Lower lobe of right lung (tissue), 2 donors: Measurements from ENCODE around the gene KDM4B. TPM values are rescaled to one million over a fixed set of nuclear protein-coding genes. Genes with fewer than 3 reads are reported as not detected.

Source experiments
- ATAC-seq, 2 donors: fragments of 200-7000 bp; cut with Tn5 transposase; one replicate each; pipeline ENCODE4 v1.9.1; 2020 to 2022; ENCODE audit warnings: mild to moderate bottlenecking in 2 of 2, moderate library complexity in 2 of 2
- DNase-seq: peaks from one replicate; pipeline ENCODE4 v3.0.0-alpha.2; 2020
- H3K27ac ChIP-seq: fragments of 200-600 bp; one replicate; pipeline ENCODE4 v1.8.0; 2022
- H3K27me3 ChIP-seq: fragments of 200-600 bp; one replicate; pipeline ENCODE4 v1.8.0; 2022; ENCODE audit warnings: low read depth
- H3K36me3 ChIP-seq: fragments of 200-600 bp; one replicate; pipeline ENCODE4 v1.8.0; 2022; ENCODE audit warnings: mild to moderate bottlenecking
- H3K4me1 ChIP-seq: fragments of 200-600 bp; one replicate; pipeline ENCODE4 v1.8.0; 2022
- H3K4me3 ChIP-seq: fragments of 200-600 bp; one replicate; pipeline ENCODE4 v1.8.0; 2022; ENCODE audit warnings: mild to moderate bottlenecking
- H3K9me3 ChIP-seq: fragments of 200-600 bp; one replicate; pipeline ENCODE4 v1.8.0; 2022
- CTCF ChIP-seq: fragments of 200-600 bp; IDR thresholded peaks from one replicate; pipeline ENCODE4 v1.8.0; 2022; ENCODE audit warnings: antibody characterized with exemption, mild to moderate bottlenecking
- intact Hi-C: fragments of 100-400 bp; cut with DNase I; formaldehyde crosslinking; loops from one replicate; pipeline ENCODE4 v1.11.0; 2022
- total RNA-seq: library from RNA; stranded (reverse); fragmentation: NEBNext Ultra II Directional; extraction: Animal tissue kit (Norgen Biotek cat#: 25700); gene quantifications from one replicate; pipeline ENCODE4 v1.2.1, GENCODE V29; 2021
- donor health status: DM: no; HTN: yes; CAD: no; lungs with severe emphysema.

Gene KDM4B
- total RNA-seq, 1 donor from 2014 or later = 40.3 TPM

GRCh38 chr19:5095568-5095850 is 126.6 kb downstream of the KDM4B start:
- intact Hi-C loops = no loop called here
- Histone ChIP-seq H3K36me3 (peaks cover 8% of the 10 kb centered on the region), H3K9me3 (peaks cover 25% of the 10 kb centered on the region), H3K4me3 (no peak overlapping the region), H3K27ac (no peak overlapping the region), H3K27me3 (no peaks in the 10 kb centered on the region), H3K4me1 (no peaks in the 10 kb centered on the region)
- no peak for TF ChIP-seq CTCF
- ATAC-seq (peak in 1 of 2 donors; percentile 5), DNase-seq (no peak)

- no peaks in the 10 kb centered on the region for H3K27me3 ChIP-seq
These were observed 127.6 kb downstream of the KDM4B start for GRCh38 chr19:5096536-5096935.

GRCh38 chr19:5097331-5097930 is 128.5 kb downstream of the KDM4B start:
- Histone ChIP-seq H3K4me1 (no peaks in the 10 kb centered on the region), H3K4me3 (no peak overlapping the region), H3K27ac (no peak overlapping the region), H3K27me3 (no peaks in the 10 kb centered on the region), H3K9me3 (peaks cover 25% of the 10 kb centered on the region), H3K36me3 (peaks cover 12% of the 10 kb centered on the region)
- no peak for TF ChIP-seq CTCF
- ATAC-seq (no peak), DNase-seq (no peak)
- intact Hi-C loops = no loop called here

More at GRCh38 chr19:5096536-5096935, 127.6 kb downstream of the KDM4B start:
- no peak for DNase-seq
- ATAC-seq = no peak
- Histone ChIP-seq H3K4me1 (no peaks in the 10 kb centered on the region), H3K4me3 (no peak overlapping the region), H3K27ac (no peak overlapping the region), H3K9me3 (peaks cover 25% of the 10 kb centered on the region), H3K36me3 (peaks cover 8% of the 10 kb centered on the region)
- intact Hi-C loops = no loop called here
- TF ChIP-seq CTCF = no peak

GRCh38 chr19:5097959-5098623 is 129.2 kb downstream of the KDM4B start:
- Histone ChIP-seq H3K4me1 (peaks cover 3% of the 10 kb centered on the region), H3K27ac (no peak overlapping the region), H3K27me3 (no peaks in the 10 kb centered on the region), H3K9me3 (peaks cover 25% of the 10 kb centered on the region), H3K4me3 (no peak overlapping the region), H3K36me3 (peaks cover 8% of the 10 kb centered on the region)
- ATAC-seq (no peak), DNase-seq (no peak)
- intact Hi-C loops = no loop called here
- TF ChIP-seq CTCF = no peak

GRCh38 chr19:5098646-5099045 is 129.7 kb downstream of the KDM4B start:
- ATAC-seq (no peak), DNase-seq (no peak)
- Histone ChIP-seq H3K4me3 (no peak overlapping the region), H3K9me3 (peaks cover 25% of the 10 kb centered on the region), H3K27ac (no peak overlapping the region), H3K36me3 (peaks cover 8% of the 10 kb centered on the region), H3K4me1 (peaks cover 9% of the 10 kb centered on the region), H3K27me3 (no peaks in the 10 kb centered on the region)
- intact Hi-C loops = no loop called here
- TF ChIP-seq CTCF = no peak
